Karpas-422 (cell line): Measurements from ENCODE around the gene POM121L2. TPM values are rescaled to one million over a fixed set of nuclear protein-coding genes. Genes with fewer than 3 reads are reported as not detected.

Experiments
- DNase-seq: peaks from one replicate; pipeline ENCODE4 v3.0.0-alpha.2; 2015
- H2AFZ ChIP-seq: fragments of 200-600 bp; sonication (generic); 2 replicates; pipeline ENCODE4 v1.6.1; 2014; ENCODE audit warnings: antibody characterized with exemption, low read length, mixed read lengths
- H3K27ac ChIP-seq: fragments of 200-600 bp; sonication (generic); 2 replicates; pipeline ENCODE4 v1.5.1; 2014; ENCODE audit warnings: mild to moderate bottlenecking, low read length, moderate library complexity
- H3K27me3 ChIP-seq: fragments of 200-600 bp; sonication (generic); 2 replicates; pipeline ENCODE4 v1.6.1; 2014; ENCODE audit warnings: low read length, mixed read lengths
- H3K36me3 ChIP-seq: fragments of 200-600 bp; sonication (generic); 2 replicates; pipeline ENCODE4 v1.6.1; 2014; ENCODE audit warnings: low read length, mixed read lengths; ENCODE audit not compliant: insufficient read depth
- H3K4me1 ChIP-seq: fragments of 200-600 bp; sonication (generic); 2 replicates; pipeline ENCODE4 v1.6.1; 2014; ENCODE audit warnings: mild to moderate bottlenecking, low read length, mixed read lengths
- H3K4me2 ChIP-seq: fragments of 200-600 bp; sonication (generic); 2 replicates; pipeline ENCODE4 v1.6.1; 2014; ENCODE audit warnings: low read length, low read depth, mild to moderate bottlenecking; ENCODE audit not compliant: poor library complexity, severe bottlenecking
- H3K4me3 ChIP-seq: fragments of 200-600 bp; sonication (generic); 2 replicates; pipeline ENCODE4 v1.5.1; 2014; ENCODE audit warnings: mild to moderate bottlenecking, antibody characterized with exemption, low read length, mixed read lengths
- H3K79me2 ChIP-seq: fragments of 200-600 bp; sonication (generic); 2 replicates; pipeline ENCODE4 v1.6.1; 2014; ENCODE audit warnings: mild to moderate bottlenecking, low read length, mixed read lengths
- H3K9ac ChIP-seq: fragments of 200-600 bp; sonication (generic); 2 replicates; pipeline ENCODE4 v1.6.0; 2014; ENCODE audit warnings: low read length
- H3K9me2 ChIP-seq: fragments of 200-600 bp; sonication (generic), shearing (Covaris generic); replicated peaks from 2 replicates; pipeline ENCODE4 v1.6.0; 2014; ENCODE audit warnings: mild to moderate bottlenecking, low read length, moderate library complexity; ENCODE audit not compliant: insufficient read depth
- H3K9me3 ChIP-seq: fragments of 300-700, 200-600 bp; sonication (generic); 2 replicates; pipeline ENCODE4 v1.6.1; 2014; ENCODE audit warnings: low read length, mixed read lengths
- H4K20me1 ChIP-seq: fragments of 200-600 bp; sonication (generic); 2 replicates; pipeline ENCODE4 v1.6.1; 2014; ENCODE audit warnings: mild to moderate bottlenecking, antibody characterized with exemption, low read length, low read depth; ENCODE audit not compliant: insufficient read depth
- total RNA-seq: library from RNA; depleted of rRNA; stranded (reverse); fragments of >200 nt; shearing (Covaris generic); gene quantifications from 2 replicates; pipeline ENCODE4 v1.2.3, GENCODE V29; 2014; ENCODE audit warnings: low replicate concordance

POM121L2 gene
- total RNA-seq, 1 experiment from 2014 or later, result not detected

GRCh38 chr6:27290065-27290849 is 21.8 kb downstream of the POM121L2 start:
- Histone ChIP-seq H3K9ac (no peak overlapping the region), H3K36me3 (no peaks in the 10 kb centered on the region), H4K20me1 (no peaks in the 10 kb centered on the region), H3K27me3 (no peaks in the 10 kb centered on the region), H3K79me2 (no peaks in the 10 kb centered on the region), H3K27ac (no peak overlapping the region), H3K9me2 (no peaks in the 10 kb centered on the region), H3K4me2 (no peak overlapping the region), H2AFZ (no peak overlapping the region), H3K4me1 (no peaks in the 10 kb centered on the region), H3K9me3 (no peaks in the 10 kb centered on the region), H3K4me3 (no peak overlapping the region)
- no peak for DNase-seq

- DNase-seq, result no peak
- H3K4me3 ChIP-seq, result no peak overlapping the region
- no peaks in the 10 kb centered on the region for H3K9me3 ChIP-seq
- no peaks in the 10 kb centered on the region for H3K27me3 ChIP-seq
- H3K4me2 ChIP-seq, result no peak overlapping the region
- H3K9me2 ChIP-seq, result no peaks in the 10 kb centered on the region
- H2AFZ ChIP-seq, result no peak overlapping the region
- H3K4me1 ChIP-seq, result no peaks in the 10 kb centered on the region
- H3K36me3 ChIP-seq, result no peaks in the 10 kb centered on the region
- H3K79me2 ChIP-seq, result no peaks in the 10 kb centered on the region
- H3K9ac ChIP-seq, result no peak overlapping the region
- H3K27ac ChIP-seq, result no peak overlapping the region
- no peaks in the 10 kb centered on the region for H4K20me1 ChIP-seq
Observed at GRCh38 chr6:27288136-27289044, 23.7 kb downstream of the POM121L2 start.

- Histone ChIP-seq H3K79me2 (no peaks in the 10 kb centered on the region), H3K36me3 (no peaks in the 10 kb centered on the region), H3K27me3 (no peaks in the 10 kb centered on the region), H4K20me1 (no peaks in the 10 kb centered on the region), H3K9me2 (no peaks in the 10 kb centered on the region), H3K9ac (no peak overlapping the region), H3K9me3 (no peaks in the 10 kb centered on the region), H2AFZ (no peak overlapping the region), H3K4me3 (no peak overlapping the region), H3K27ac (no peak overlapping the region), H3K4me2 (no peak overlapping the region), H3K4me1 (no peaks in the 10 kb centered on the region)
- DNase-seq, result no peak
Observed at GRCh38 chr6:27287751-27288135, 24.3 kb downstream of the POM121L2 start.

- no peak overlapping the region for H3K27ac ChIP-seq
- H3K79me2 ChIP-seq, result no peaks in the 10 kb centered on the region
- H4K20me1 ChIP-seq, result no peaks in the 10 kb centered on the region
- no peak overlapping the region for H2AFZ ChIP-seq
- H3K9ac ChIP-seq, result no peak overlapping the region
- no peak for DNase-seq
- no peak overlapping the region for H3K4me2 ChIP-seq
- no peaks in the 10 kb centered on the region for H3K27me3 ChIP-seq
- H3K4me3 ChIP-seq, result no peak overlapping the region
- H3K9me2 ChIP-seq, result no peaks in the 10 kb centered on the region
- no peaks in the 10 kb centered on the region for H3K9me3 ChIP-seq
- H3K4me1 ChIP-seq, result no peaks in the 10 kb centered on the region
- H3K36me3 ChIP-seq, result no peaks in the 10 kb centered on the region
Observed at GRCh38 chr6:27286141-27286540, 25.9 kb downstream of the POM121L2 start.

GRCh38 chr6:27283279-27283678 is 28.8 kb downstream of the POM121L2 start:
- no peaks in the 10 kb centered on the region for H3K79me2 ChIP-seq
- no peaks in the 10 kb centered on the region for H3K9me3 ChIP-seq
- H3K27ac ChIP-seq, result no peak overlapping the region
- H3K4me3 ChIP-seq, result no peak overlapping the region
- H4K20me1 ChIP-seq, result no peaks in the 10 kb centered on the region
- no peaks in the 10 kb centered on the region for H3K36me3 ChIP-seq
- H3K27me3 ChIP-seq, result no peaks in the 10 kb centered on the region
- H3K9ac ChIP-seq, result no peak overlapping the region
- no peak overlapping the region for H2AFZ ChIP-seq
- DNase-seq, result no peak
- H3K9me2 ChIP-seq, result no peaks in the 10 kb centered on the region
- no peaks in the 10 kb centered on the region for H3K4me1 ChIP-seq
- H3K4me2 ChIP-seq, result no peak overlapping the region

- no peaks in the 10 kb centered on the region for H3K27me3 ChIP-seq
- no peak for DNase-seq
- no peak overlapping the region for H3K4me3 ChIP-seq
- H4K20me1 ChIP-seq, result no peaks in the 10 kb centered on the region
- H3K4me2 ChIP-seq, result no peak overlapping the region
- no peak overlapping the region for H3K9ac ChIP-seq
- H3K9me3 ChIP-seq, result no peaks in the 10 kb centered on the region
- H2AFZ ChIP-seq, result no peak overlapping the region
- H3K4me1 ChIP-seq, result no peaks in the 10 kb centered on the region
- H3K36me3 ChIP-seq, result no peaks in the 10 kb centered on the region
- no peaks in the 10 kb centered on the region for H3K79me2 ChIP-seq
- H3K27ac ChIP-seq, result no peak overlapping the region
- no peaks in the 10 kb centered on the region for H3K9me2 ChIP-seq
Observed at GRCh38 chr6:27281569-27281968, 30.5 kb downstream of the POM121L2 start.

- DNase-seq, result no peak
- Histone ChIP-seq H3K4me1 (no peaks in the 10 kb centered on the region), H2AFZ (no peak overlapping the region), H3K9me3 (no peaks in the 10 kb centered on the region), H3K9me2 (no peaks in the 10 kb centered on the region), H4K20me1 (no peaks in the 10 kb centered on the region), H3K27me3 (no peaks in the 10 kb centered on the region), H3K9ac (no peak overlapping the region), H3K27ac (no peak overlapping the region), H3K79me2 (no peaks in the 10 kb centered on the region), H3K4me2 (no peak overlapping the region), H3K4me3 (no peak overlapping the region), H3K36me3 (no peaks in the 10 kb centered on the region)
Observed at GRCh38 chr6:27281105-27281539, 31.0 kb downstream of the POM121L2 start.

- no peaks in the 10 kb centered on the region for H3K4me1 ChIP-seq
- H3K4me2 ChIP-seq, result no peak overlapping the region
Observed at GRCh38 chr6:27280540-27281000, 31.5 kb downstream of the POM121L2 start.

More at GRCh38 chr6:27280540-27281000, 31.5 kb downstream of the POM121L2 start:
- Histone ChIP-seq H2AFZ (no peak overlapping the region), H3K9me3 (no peaks in the 10 kb centered on the region), H3K27me3 (no peaks in the 10 kb centered on the region), H3K36me3 (no peaks in the 10 kb centered on the region), H3K4me3 (no peak overlapping the region), H3K9me2 (no peaks in the 10 kb centered on the region), H3K27ac (no peak overlapping the region), H4K20me1 (no peaks in the 10 kb centered on the region), H3K9ac (no peak overlapping the region), H3K79me2 (no peaks in the 10 kb centered on the region)
- no peak for DNase-seq
